Myocyte (in vitro differentiated cells): ENCODE data around the gene LONP1. TPM values are rescaled to one million over a fixed set of nuclear protein-coding genes. Genes with fewer than 3 reads are reported as not detected.
"Not testable (repeated sequence)": the region's sequence is repeated elsewhere in the genome, so short reads cannot be mapped to it uniquely, and the experiment has no call there.

Experiments used
- DNase-seq: peaks from one replicate; pipeline ENCODE4 v3.0.0-alpha.2; 2012; ENCODE audit warnings: low read depth
- polyA plus RNA-seq: library from polyadenylated mRNA; unstranded; fragments of >200 nt; gene quantifications from one replicate; pipeline ENCODE4 v1.2.1, GENCODE V29; 2012; ENCODE audit warnings: missing spikeins
- total RNA-seq: library from RNA; depleted of rRNA; stranded (reverse); fragments of >200 nt; gene quantifications from 2 replicates; pipeline ENCODE4 v1.2.3, GENCODE V29; 2014

Gene LONP1, protein sequence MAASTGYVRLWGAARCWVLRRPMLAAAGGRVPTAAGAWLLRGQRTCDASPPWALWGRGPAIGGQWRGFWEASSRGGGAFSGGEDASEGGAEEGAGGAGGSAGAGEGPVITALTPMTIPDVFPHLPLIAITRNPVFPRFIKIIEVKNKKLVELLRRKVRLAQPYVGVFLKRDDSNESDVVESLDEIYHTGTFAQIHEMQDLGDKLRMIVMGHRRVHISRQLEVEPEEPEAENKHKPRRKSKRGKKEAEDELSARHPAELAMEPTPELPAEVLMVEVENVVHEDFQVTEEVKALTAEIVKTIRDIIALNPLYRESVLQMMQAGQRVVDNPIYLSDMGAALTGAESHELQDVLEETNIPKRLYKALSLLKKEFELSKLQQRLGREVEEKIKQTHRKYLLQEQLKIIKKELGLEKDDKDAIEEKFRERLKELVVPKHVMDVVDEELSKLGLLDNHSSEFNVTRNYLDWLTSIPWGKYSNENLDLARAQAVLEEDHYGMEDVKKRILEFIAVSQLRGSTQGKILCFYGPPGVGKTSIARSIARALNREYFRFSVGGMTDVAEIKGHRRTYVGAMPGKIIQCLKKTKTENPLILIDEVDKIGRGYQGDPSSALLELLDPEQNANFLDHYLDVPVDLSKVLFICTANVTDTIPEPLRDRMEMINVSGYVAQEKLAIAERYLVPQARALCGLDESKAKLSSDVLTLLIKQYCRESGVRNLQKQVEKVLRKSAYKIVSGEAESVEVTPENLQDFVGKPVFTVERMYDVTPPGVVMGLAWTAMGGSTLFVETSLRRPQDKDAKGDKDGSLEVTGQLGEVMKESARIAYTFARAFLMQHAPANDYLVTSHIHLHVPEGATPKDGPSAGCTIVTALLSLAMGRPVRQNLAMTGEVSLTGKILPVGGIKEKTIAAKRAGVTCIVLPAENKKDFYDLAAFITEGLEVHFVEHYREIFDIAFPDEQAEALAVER
- 70.9 and 100 TPM in 2 replicates for total RNA-seq
- polyA plus RNA-seq: 127 TPM

DNA sequence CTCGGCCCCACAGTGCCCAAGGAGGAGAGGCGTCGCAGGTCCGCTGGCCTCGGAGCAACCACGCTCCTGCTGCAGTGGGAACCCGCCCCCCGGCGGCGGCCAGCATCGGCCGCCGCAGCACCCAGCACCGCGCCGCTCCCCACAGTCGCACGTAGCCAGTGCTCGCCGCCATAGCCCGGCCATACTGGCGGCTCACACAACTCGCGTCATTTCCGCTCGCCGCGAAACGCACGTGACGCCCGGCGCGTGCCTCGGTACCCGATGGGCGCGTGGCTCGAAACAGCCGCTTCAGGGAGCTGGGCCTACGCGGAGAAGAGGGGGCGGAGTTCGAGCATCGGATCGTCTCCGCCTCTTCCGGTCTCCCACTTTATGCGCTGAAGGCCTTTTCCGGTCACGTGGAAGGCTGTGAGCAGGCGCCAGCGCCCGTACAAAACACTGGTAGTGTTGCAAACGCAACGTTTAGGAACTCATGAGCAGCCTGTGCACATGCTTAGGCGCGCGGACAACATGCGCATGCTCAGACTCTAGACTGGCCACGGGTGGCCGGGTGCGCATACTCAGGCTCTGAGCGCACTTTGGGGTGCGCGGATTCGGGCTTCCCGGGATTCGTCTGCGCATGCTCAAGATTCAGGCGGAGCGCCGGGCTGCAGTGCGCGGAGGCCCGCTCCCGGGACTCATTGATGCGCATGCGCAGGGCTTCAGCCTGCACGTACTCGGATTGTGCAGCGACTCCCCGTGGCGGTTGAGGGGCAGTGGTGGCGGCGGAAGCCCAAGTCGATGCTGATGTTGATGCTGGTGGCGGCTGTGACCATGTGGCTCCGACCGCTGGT lies at the start of gene LONP1, which contains the start of gene CATSPERD:
Gene LONP1, minus strand, starts transcription at position 186 of the 830 bp plus-strand sequence. Its CDS starts 14 bp downstream, at position 172.
Gene CATSPERD, plus strand, starts transcription at position 677 of the 830 bp plus-strand sequence. Its CDS starts 101 bp downstream, at position 778.
- peak; percentile 99 for DNase-seq

DNA sequence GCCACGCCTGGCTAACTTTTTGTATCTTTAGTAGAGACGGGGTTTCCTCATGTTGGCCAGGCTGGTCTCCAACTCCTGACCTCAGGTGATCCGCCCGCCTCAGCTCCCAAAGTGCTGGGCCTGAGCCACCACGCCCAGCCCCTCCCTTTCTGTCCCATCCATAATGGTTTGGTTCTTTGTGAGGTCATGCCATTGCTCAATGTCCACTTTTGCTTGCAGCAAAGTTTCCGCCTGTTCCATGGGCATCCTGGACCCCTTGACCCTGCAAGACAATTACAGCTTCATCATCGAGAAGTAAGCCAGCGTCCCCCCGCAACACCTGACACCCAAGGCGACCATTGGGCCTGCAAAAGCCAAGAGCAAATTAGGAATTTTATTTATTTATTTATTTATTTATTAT lies 48.0 kb upstream of the LONP1 start:
- DNase-seq: no peak

DNA sequence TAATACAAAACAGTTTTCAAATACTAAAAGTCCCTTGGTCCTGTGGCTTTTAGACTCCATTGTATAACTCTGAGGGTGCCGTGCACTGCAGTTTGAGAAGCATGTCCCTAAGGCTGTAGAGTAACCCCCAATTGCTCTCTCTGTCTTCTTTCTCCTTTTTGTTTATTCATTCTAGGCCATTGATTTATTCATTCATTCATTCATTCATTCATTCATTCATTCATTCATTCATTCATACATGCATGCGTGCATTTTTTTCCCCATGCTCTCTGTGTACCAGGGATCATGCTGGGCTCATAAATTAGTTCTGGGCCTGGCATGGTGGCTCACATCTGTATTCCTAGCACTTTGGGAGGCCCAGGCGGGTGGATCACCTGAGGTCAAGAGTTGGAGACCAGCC lies 45.3 kb upstream of the LONP1 start:
- no peak for DNase-seq

DNA sequence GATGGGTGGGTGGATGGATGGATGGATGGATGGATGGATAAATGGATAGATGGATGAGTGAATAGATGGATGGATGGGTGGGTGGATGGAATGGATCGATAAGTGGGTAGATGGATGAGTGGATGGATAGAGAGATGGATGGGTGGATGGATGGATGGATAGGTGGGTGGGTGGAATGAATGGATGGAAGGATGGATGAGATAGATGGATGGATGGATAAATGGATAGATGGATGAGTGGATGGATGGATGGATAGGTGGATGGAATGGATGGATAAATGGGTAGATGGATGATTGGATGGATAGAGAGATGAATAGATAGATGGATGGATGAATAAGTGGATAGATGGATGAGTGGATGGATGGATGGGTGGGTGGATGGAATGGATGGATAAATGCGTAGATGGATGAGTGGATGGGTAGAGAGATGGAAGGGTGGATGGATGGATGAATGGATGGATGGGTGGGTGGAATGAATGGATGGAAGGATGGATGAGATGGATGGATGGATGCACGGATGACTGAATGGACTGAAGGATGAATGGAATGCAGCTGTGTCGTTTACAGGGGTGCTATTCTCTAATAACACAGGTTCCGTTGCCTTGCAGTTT lies 42.8 kb upstream of the LONP1 start:
- DNase-seq: no peak

DNA sequence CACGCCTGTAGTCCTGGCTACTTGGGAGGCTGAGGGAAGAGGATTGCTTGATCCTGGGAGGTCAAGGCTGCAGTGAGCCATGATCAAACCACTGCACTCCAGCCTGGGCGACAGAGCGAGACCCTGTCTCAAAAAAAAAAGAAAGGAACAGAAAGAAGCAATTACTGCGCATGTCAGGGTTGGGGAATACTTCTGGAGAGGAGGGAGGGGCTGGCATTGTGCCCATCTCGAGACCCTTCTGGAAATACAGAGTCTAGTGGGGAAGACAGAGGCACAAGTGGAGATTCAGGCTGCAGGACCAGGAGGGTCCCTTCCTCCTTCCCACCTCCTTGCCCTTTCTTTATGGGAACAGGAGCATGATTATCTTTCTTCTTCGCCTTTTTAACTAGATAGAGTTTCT lies 33.8 kb upstream of the LONP1 start:
- DNase-seq: no peak

DNA sequence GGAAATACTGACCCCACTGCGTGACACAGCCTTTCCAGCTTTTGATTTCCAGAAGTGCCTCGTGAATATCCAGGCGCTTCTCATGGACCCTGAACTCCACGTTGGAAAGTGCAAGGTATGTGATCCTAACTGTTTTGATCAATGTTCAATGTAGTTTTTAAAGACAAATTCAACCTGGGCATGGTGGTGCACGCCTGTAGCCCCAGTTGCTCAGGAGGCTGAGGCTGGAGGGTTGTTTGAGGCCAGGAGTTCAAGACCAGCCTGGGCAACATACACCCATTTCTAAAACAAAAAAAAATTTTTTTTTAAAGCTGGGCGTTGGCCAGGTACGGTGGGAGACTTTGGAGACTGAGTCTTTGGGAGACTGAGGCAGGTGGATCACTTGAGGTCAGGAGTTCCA lies 31.8 kb upstream of the LONP1 start:
- DNase-seq: no peak

DNA sequence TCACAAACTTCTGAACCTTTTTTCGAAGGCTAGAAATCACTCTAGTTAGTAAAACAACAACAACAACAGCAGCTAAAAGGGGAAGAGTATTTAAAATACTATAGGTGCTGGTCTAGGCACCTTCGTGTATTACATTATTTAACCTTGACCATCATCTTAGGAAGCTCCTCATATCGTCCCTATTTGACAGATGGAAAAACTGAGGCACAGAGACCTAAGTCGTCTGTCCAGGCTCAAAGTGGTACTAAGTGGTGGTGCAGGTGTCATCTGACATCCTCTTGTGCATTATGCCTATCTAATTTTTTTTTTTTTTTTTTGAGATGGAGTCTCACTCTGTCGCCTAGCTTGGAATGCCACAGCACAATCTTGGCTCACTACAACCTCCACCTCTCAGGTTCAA lies 29.6 kb upstream of the LONP1 start:
- no peak for DNase-seq

DNA sequence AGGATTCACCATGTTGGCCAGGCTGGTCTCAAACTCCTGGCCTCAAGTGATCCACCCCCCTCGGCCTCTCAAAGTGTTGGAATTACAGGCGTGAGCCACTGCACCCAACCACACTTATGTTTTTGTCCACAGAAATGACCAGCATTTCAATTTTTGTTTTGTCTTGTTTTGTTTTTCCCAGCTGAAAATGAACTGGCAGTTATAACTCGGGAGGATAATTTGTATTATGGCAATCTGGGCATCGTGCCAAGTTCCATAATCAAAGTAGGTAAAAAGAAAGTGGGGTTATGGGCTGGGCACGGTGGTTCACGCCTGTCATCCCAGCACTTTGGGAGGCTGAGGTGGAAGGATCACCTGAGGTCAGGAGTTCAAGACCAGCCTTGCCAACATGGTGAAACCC lies 29.0 kb upstream of the LONP1 start:
- not testable (repeated sequence) for DNase-seq

DNA sequence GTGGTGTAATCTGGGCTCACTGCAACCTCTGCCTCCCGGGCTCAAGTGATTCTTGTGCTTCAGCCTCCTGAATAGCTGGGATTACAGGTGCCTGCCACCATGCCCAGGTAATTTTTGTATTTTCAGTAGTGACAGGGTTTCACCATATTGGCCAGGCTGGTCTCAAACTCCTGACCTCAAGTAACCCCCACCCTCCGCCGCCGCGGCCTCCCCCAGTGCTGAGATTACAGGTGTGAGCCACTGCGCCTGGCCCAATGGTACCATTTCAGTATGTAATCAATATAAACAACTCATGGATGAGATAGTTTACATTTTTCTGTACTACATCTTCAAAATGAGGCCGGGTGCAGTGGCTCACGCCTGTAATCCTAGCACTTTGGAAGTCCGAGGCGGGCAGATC lies 25.1 kb upstream of the LONP1 start:
- not testable (repeated sequence) for DNase-seq

DNA sequence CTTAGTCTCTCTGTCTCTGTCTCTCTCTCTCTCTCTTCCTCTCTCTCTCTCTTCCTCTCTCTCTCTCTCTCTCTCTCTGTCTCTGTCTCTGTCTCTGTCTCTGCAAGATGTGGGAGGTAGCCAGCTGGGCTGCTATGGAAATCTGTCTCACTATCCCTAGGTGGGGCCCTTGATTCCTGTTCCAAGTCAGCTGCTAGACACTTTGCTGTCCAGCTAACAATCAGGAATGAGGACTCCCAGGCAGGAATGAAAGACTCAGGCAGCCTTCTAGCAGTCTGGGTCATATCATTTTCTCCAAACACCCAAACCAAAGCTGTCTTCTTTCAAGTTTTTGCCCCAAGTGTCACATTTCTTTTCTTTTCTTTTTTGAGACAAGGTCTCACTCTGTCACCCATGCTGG lies 23.7 kb upstream of the LONP1 start:
- DNase-seq: peak; percentile 9

DNA sequence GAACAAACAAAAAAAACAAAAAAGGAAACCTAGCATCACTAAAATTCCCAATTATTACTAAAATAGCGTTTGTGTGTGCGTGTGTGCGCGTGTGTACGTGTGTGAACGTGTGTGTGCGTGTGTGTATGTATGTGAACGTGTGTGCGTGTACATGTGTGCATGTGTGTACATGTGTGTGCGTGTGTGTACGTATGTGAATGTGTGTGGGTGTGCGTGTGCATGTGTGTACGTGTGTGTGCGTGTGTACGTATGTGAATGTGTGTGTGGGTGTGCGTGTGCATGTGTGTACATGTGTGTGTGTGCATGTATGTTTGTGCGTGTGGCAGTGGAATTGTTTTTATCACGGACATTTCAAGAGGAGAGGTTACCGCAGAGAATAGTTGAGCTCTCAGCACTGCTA lies 22.1 kb upstream of the LONP1 start:
- DNase-seq: no peak

DNA sequence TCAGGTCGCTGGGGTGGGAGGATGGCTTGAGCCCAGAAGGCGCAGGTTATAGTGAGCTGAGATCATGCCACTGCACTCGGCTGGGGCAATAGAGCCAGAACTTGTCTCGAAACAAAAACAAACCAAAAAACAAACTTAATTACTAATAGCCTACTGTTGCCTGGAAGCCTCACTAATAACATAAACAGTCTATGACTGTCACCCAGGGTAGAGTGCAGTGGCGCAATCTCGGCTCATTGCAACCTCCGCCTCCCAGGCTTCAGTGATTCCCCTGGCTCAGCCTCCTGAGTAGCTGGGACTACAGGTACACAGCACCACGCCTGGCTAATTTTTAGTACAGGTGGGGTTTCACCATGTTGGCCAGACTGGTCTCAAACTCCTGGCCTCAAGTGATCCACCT lies 18.5 kb upstream of the LONP1 start:
- DNase-seq: no peak

DNA sequence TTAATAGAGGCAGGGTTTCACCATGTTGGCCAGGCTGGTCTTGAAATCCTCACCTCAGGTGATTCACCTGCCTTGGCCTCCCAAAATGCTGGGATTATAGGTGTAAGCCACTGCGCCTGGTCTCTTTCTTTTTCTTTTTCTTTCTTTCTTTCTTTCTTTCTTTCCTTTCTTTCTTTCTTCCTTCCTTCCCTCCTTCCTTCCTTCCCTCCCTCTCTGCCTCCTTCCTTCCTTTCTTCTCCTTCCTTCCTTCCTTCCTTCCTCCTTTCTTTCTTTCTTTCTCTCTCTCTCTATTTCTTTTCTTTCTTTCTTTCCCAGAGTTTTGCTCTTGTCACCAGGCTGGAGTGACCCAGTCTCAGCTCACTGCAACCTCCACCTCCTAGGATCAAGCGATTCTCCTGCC lies 13.2 kb upstream of the LONP1 start:
- DNase-seq: not testable (repeated sequence)

DNA sequence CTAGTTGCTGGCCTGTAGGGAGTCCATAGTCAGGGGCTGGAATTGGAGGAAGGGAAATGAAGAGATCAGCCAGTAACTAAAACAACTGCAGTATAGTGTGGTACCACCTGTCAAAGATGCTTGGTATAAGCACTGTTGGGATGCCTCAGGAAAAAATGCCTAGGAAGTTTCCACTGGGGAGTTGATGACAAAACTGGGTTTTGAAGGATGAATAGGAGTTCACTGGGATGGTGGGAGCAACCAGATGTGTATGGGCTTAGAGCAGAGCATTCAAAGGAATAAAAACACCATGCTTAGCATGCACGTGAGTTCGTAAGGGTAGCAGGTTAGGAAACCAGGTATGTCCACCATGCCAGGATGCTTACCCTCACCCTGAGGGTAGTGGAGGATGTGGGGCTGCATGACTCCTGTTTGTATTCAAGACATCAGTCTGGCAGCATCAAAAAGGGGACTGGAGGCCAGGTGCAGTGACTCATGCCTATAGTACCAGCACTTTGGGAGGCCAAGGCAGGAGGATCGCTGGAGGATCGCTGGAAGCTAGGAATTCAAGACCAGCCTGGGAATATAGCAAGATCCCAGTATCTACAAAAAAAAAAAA lies 7.6 kb upstream of the LONP1 start:
- no peak for DNase-seq

DNA sequence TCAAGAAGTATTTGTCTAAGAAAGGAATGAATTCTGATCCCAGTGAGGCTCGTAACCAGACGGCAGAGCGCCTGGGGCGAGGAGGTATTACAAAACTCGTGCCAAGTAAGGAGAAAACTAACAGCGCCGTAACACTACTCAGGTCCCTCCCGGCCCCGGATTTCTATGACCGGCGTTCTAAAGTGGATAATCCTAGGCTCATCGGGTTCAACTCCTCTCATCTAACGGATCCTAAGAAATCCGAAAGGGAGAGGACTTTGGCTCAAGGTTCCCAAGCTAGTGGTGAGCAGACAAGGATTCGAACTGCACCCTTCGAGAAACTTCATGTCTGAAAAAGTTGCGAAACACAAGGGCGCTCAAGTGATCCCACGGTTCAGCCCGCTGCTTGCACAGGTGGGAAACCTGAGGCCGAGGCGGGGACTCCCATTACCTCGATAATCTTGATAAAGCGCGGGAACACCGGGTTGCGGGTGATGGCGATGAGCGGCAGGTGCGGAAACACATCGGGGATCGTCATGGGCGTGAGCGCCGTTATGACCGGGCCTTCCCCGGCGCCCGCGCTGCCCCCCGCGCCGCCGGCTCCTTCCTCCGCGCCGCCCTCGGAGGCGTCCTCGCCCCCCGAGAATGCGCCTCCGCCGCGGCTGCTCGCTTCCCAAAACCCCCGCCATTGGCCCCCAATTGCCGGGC lies 529 bp downstream of the LONP1 start:
- no peak for DNase-seq

DNA sequence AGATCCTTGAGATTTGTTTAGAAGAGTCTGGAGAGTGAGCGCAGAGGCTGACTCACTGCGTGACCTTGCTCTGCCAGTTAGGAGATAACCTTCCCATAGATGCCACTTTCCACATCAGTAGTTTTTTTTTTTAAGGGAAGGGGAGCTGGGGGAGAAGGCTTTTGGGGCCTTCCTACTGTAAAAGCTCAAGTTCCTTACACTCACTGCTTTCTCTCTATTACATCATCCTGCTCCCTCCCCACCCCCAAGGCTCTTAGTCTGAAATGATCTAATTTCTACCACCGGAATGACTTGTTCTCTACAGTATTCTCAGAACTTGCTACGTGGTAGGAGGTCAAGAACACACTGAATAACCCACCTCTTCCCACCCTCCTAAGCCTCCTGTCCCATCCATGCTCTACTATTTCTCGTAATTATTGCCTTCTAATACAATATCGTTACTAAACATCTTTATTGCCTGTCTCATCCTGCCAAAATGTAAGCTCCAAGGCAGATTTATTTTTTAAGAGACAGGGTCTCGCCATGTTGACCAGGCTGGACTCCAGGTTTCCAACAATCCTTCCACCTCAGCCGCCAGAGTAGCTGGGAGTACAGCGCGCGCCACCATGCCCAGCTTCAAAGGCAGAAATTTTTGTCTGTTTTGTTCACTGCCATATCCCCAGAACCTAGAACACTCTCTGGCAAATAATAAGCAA lies 1.2 kb downstream of the LONP1 start:
- DNase-seq: peak; percentile 43

DNA sequence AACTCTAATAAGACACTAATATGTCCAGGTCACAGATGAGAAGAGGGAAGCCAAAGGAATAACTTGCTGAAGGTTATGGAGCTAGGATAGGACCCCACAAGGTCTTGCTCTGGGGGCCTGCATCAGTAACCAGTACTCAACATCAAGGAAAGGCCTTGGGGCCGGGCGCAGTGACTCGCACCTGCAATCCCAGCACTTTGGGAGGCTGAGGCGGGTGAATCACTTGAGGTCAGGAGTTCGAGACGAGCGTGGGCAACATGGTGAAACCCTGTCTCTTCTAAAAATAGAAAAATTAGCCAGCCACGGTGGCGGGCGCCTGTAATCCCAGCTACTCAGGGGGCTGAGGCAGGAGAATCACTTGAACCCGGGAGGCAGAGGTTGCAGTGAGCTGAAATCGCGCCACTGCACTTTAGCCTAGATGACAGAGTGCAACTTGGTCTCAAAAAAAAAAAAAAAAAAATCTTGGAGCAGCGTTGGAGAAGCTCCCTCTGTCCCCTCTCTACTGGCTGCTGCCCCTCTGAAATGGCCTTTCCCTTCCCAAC lies 1.8 kb downstream of the LONP1 start:
- peak; percentile 33 for DNase-seq

DNA sequence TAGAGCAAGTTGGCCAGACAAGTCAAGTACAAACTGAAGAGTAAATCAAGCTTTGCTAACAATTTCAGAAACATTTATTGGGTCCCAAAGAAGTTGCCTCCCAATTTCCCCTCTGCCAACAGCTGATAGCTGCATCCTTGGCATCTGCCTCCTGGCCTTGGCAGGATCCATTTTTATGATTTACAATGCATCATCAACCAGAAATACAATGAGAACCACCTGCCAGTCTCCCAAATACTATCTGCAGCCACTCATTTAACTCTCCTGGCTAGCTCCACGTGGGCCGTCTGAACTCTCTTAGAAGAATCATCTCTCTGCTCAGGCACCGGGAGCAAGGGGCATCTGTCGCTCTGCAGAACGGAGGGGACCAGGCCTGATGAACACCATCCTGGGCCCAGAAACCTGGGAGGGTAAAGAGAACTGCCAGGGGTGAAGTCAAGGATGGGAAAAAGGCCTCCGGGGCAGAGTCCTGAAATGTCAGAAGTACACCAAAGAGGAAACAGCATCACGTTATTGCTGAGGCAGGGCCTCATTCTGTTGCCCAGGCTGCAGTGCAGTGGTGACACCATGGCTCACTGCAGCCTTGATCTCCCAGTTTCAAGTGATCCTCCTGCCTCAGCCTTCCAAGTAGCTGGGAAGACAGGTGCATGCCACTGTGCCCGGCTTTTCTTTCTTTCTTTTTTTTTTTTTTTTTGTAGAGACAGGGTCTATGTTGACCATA lies 2.6 kb downstream of the LONP1 start:
- DNase-seq: peak; percentile 32
